ENCODE measurements around the gene MATN1. TPM values are rescaled to one million over a fixed set of nuclear protein-coding genes. Genes with fewer than 3 reads are reported as not detected.

MATN1 gene
- total RNA-seq, 2 experiments from 2014 or later: 0.28 to 0.42 TPM

- Histone ChIP-seq H3K9me2 (ENCODE audit: insufficient read depth, low read length) (no peaks in the 10 kb centered on the region), H3K4me1 (ENCODE audit: insufficient read depth, low read length, poor library complexity, severe bottlenecking) (peaks cover 28% of the 10 kb centered on the region), H2AFZ (ENCODE audit: low read length) (no peak overlapping the region), H3K36me3 (ENCODE audit: insufficient read depth, low read length) (no peaks in the 10 kb centered on the region), H3K4me2 (ENCODE audit: low read length) (peak overlapping the region; percentile 45), H4K20me1 (ENCODE audit: insufficient read depth, low read length) (no peaks in the 10 kb centered on the region), H3K27ac (ENCODE audit: low read depth, low read length, poor library complexity, severe bottlenecking) (no peak overlapping the region), H3K9me3 (ENCODE audit: low read length) (peaks cover 10% of the 10 kb centered on the region; the same call in 1 of the 2 replicates), H3K4me3 (ENCODE audit: low read depth, low read length, poor library complexity, severe bottlenecking) (peak overlapping the region; percentile 80), H3K79me2 (ENCODE audit: insufficient read depth, low read depth, low read length) (no peaks in the 10 kb centered on the region)
- peak; percentile 95 for DNase-seq (ENCODE audit: low spot score)
- BruUV-seq (replicated peaks): no TSS peak
- TF ChIP-seq EZH2phosphoT487 (IDR thresholded peaks at IDR 0.05; ENCODE audit: borderline replicate concordance, low read depth, low read length) (no peak), CTCF (conservative IDR thresholded peaks at IDR 0.05; ENCODE audit: low read length) (no peak)
- ChIA-PET CTCF (ENCODE audit: unreplicated experiment) (interaction anchor here (1.0 to 4.0 kb wide), 5 partner anchors 12 to 61 kb away, joined by 3 to 61 read pairs (median 4); no protein-coding TSS in a partner anchor), POLR2A (interaction anchor here (0.6 to 1.4 kb wide), 9 partner anchors 12 to 1032 kb away, joined by 3 to 9 read pairs (median 3); partner anchors contain the start of gene LAPTM5)
- intact Hi-C loops (cut with micrococcal nuclease; ENCODE audit: unreplicated experiment): no loop called here
These were observed 5.2 kb downstream of the MATN1 start for GRCh38 chr1:30718091-30718635.

- intact Hi-C loops (cut with micrococcal nuclease; ENCODE audit: unreplicated experiment): no loop called here
- Histone ChIP-seq H3K79me2 (ENCODE audit: insufficient read depth, low read depth, low read length) (no peaks in the 10 kb centered on the region), H3K36me3 (ENCODE audit: insufficient read depth, low read length) (no peaks in the 10 kb centered on the region), H4K20me1 (ENCODE audit: insufficient read depth, low read length) (no peaks in the 10 kb centered on the region), H3K4me1 (ENCODE audit: insufficient read depth, low read length, poor library complexity, severe bottlenecking) (peaks cover 20% of the 10 kb centered on the region), H3K4me3 (ENCODE audit: low read depth, low read length, poor library complexity, severe bottlenecking) (no peak overlapping the region), H3K4me2 (ENCODE audit: low read length) (no peak overlapping the region), H3K9me2 (ENCODE audit: insufficient read depth, low read length) (no peaks in the 10 kb centered on the region), H3K27ac (ENCODE audit: low read depth, low read length, poor library complexity, severe bottlenecking) (no peak overlapping the region), H2AFZ (ENCODE audit: low read length) (no peak overlapping the region), H3K9me3 (ENCODE audit: low read length) (peaks cover 10% of the 10 kb centered on the region; the same call in 1 of the 2 replicates)
- no peak for TF ChIP-seq EZH2phosphoT487 (IDR thresholded peaks at IDR 0.05; ENCODE audit: borderline replicate concordance, low read depth, low read length)
- no peak for TF ChIP-seq CTCF (conservative IDR thresholded peaks at IDR 0.05; ENCODE audit: low read length)
- ChIA-PET POLR2A (no interaction called here), CTCF (ENCODE audit: unreplicated experiment) (interaction anchor here (0.6 kb wide), 1 partner anchor 67 kb away, joined by 3 read pairs; no protein-coding TSS in a partner anchor)
- no TSS peak for BruUV-seq (replicated peaks)
- no peak for DNase-seq (ENCODE audit: low spot score)
These were observed 6.7 kb downstream of the MATN1 start for GRCh38 chr1:30716646-30717045.

GRCh38 chr1:30715886-30716285 lies 7.5 kb downstream of the MATN1 start:
- Histone ChIP-seq H3K79me2 (ENCODE audit: insufficient read depth, low read depth, low read length) (no peaks in the 10 kb centered on the region), H3K4me2 (ENCODE audit: low read length) (no peak overlapping the region), H3K4me1 (ENCODE audit: insufficient read depth, low read length, poor library complexity, severe bottlenecking) (peaks cover 17% of the 10 kb centered on the region), H3K4me3 (ENCODE audit: low read depth, low read length, poor library complexity, severe bottlenecking) (no peak overlapping the region), H4K20me1 (ENCODE audit: insufficient read depth, low read length) (no peaks in the 10 kb centered on the region), H3K27ac (ENCODE audit: low read depth, low read length, poor library complexity, severe bottlenecking) (no peak overlapping the region), H3K9me2 (ENCODE audit: insufficient read depth, low read length) (no peaks in the 10 kb centered on the region), H3K36me3 (ENCODE audit: insufficient read depth, low read length) (no peaks in the 10 kb centered on the region), H3K9me3 (ENCODE audit: low read length) (peaks cover 10% of the 10 kb centered on the region; the same call in 1 of the 2 replicates), H2AFZ (ENCODE audit: low read length) (no peak overlapping the region)
- ChIA-PET POLR2A (no interaction called here), CTCF (ENCODE audit: unreplicated experiment) (no interaction called here)
- no TSS peak for BruUV-seq (replicated peaks)
- DNase-seq (ENCODE audit: low spot score): no peak
- intact Hi-C loops (cut with micrococcal nuclease; ENCODE audit: unreplicated experiment): no loop called here
- TF ChIP-seq CTCF (conservative IDR thresholded peaks at IDR 0.05; ENCODE audit: low read length) (no peak), EZH2phosphoT487 (IDR thresholded peaks at IDR 0.05; ENCODE audit: borderline replicate concordance, low read depth, low read length) (no peak)

All from OCI-LY7 (cell line).